Measurements from ENCODE around the gene SMARCB1. TPM values are rescaled to one million over a fixed set of nuclear protein-coding genes. Genes with fewer than 3 reads are reported as not detected.

SMARCB1 gene
- total and polyA plus RNA-seq, 10 donors: 64.2 to 166 (median 85.8) TPM

- intact Hi-C loops (cut with DNase I; ENCODE audit: low total_unique reads): loop anchor here (5.0 kb wide), 1 partner anchor 72 kb away; no protein-coding TSS in a partner anchor
- WGBS, 5 donors: 74 to 90% (median 89%) methylated on average over 4 of the region's 4 CpGs
- Histone ChIP-seq H3K36me3 (peaks cover 0 to 52% (median 27%) of the 10 kb centered on the region in 6 donors), H3K9me3 (no peaks in the 10 kb centered on the region), H3K4me1 (peaks cover 18 to 79% (median 42%) of the 10 kb centered on the region in 6 donors), H3K27ac (no peak overlapping the region), H3K27me3 (replicated peaks in 1 of 7) (no peaks in the 10 kb centered on the region), H3K4me3 (no peak overlapping the region)
- peak; percentile 14 for DNase-seq
- TF ChIP-seq POLR2A (IDR thresholded peaks at IDR 0.05) (no peak), POLR2AphosphoS5 (IDR thresholded peaks at IDR 0.05) (no peak)
- TF ChIP-seq, protein P1, sequence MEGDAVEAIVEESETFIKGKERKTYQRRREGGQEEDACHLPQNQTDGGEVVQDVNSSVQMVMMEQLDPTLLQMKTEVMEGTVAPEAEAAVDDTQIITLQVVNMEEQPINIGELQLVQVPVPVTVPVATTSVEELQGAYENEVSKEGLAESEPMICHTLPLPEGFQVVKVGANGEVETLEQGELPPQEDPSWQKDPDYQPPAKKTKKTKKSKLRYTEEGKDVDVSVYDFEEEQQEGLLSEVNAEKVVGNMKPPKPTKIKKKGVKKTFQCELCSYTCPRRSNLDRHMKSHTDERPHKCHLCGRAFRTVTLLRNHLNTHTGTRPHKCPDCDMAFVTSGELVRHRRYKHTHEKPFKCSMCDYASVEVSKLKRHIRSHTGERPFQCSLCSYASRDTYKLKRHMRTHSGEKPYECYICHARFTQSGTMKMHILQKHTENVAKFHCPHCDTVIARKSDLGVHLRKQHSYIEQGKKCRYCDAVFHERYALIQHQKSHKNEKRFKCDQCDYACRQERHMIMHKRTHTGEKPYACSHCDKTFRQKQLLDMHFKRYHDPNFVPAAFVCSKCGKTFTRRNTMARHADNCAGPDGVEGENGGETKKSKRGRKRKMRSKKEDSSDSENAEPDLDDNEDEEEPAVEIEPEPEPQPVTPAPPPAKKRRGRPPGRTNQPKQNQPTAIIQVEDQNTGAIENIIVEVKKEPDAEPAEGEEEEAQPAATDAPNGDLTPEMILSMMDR (IDR thresholded peaks at IDR 0.05 in 8 of 11, conservative IDR thresholded peaks at IDR 0.05 in 3 of 11): no peak
Observed at GRCh38 chr22:23789121-23789520, 2.4 kb downstream of the SMARCB1 start.

- DNase-seq: peak; percentile 24
- WGBS, 5 donors: 85 to 89% (median 88%) methylated on average over 3 to 4 of the region's 4 CpGs
- no peak for TF ChIP-seq POLR2AphosphoS5 (IDR thresholded peaks at IDR 0.05)
- TF ChIP-seq, protein P1 (IDR thresholded peaks at IDR 0.05 in 8 of 11, conservative IDR thresholded peaks at IDR 0.05 in 3 of 11): no peak
- Histone ChIP-seq H3K27me3 (replicated peaks in 1 of 7) (no peaks in the 10 kb centered on the region), H3K4me1 (peaks cover 18 to 74% (median 42%) of the 10 kb centered on the region in 6 donors), H3K27ac (no peak overlapping the region), H3K9me3 (no peaks in the 10 kb centered on the region), H3K4me3 (no peak overlapping the region), H3K36me3 (peaks cover 0 to 57% (median 32%) of the 10 kb centered on the region in 6 donors)
- intact Hi-C loops (cut with DNase I; ENCODE audit: low total_unique reads): loop anchor here (5.0 kb wide), 1 partner anchor 72 kb away; no protein-coding TSS in a partner anchor
Observed at GRCh38 chr22:23789638-23790037, 2.9 kb downstream of the SMARCB1 start.

DNA sequence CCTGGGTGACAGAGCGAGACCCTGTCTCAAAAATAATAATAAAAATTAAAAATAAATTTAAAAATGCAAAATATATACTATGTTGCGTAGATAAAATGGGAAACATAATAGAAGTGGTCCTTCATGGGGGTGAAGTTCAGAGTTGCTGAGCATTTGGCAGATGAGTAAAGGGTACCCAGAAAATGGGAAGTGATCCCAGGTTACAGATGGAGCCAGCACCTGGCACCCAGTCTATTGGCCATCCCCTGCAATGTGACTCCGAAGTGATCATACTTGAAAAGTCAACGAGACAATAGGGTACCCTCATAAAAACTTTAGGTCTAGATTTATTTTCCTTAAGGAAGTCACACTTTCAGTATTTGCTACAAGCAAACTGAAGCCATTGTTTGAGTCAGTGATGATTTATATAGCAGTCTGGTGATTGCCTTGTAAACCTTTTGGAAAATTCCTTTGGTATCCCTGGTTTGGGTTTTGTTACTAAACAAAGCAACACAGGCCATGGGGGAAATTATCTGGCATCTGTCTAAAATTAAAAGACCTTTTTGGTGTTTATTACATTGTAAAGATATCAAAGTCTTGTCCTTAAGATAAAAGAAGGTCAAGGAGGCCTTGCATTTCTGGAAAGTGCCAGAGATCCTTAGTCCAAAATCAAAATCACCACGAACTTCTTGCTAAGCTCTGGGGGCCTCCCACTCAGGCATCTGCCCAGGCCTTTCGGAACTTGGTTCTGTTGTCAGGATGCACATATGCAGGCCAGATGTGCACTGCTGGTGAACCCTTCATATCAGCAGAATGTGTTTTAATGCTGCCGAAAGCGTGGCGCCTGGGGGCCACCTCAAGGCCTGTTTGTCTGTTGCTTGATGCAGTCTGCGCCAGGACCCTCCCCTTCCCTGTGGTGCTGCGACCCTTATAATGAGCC lies 4.3 kb downstream of the SMARCB1 start:
- intact Hi-C loops (cut with DNase I; ENCODE audit: low total_unique reads): no loop called here
- Histone ChIP-seq H3K27ac (no peak overlapping the region), H3K9me3 (no peaks in the 10 kb centered on the region), H3K4me3 (no peak overlapping the region), H3K36me3 (peaks cover 0 to 71% (median 46%) of the 10 kb centered on the region in 6 donors), H3K4me1 (peaks cover 18 to 63% (median 41%) of the 10 kb centered on the region in 6 donors), H3K27me3 (replicated peaks in 1 of 7) (no peaks in the 10 kb centered on the region)
- 79 to 89% (median 84%) methylated on average over 11 of the region's 11 CpGs for WGBS, 5 donors
- no peak for TF ChIP-seq POLR2A (IDR thresholded peaks at IDR 0.05)
- TF ChIP-seq, protein P1 (IDR thresholded peaks at IDR 0.05 in 8 of 11, conservative IDR thresholded peaks at IDR 0.05 in 3 of 11): no peak
- TF ChIP-seq POLR2AphosphoS5 (IDR thresholded peaks at IDR 0.05): no peak
- DNase-seq: peak; percentile 51
